CD14-positive monocyte (primary cell): ENCODE results near the gene HADH. TPM values are rescaled to one million over a fixed set of nuclear protein-coding genes. Genes with fewer than 3 reads are reported as not detected.
A peak's percentile ranks its signal among the peaks of the same experiment; 100 is the strongest.

Source experiments
- DNase-seq, 3 donors: peaks; one replicate each; pipeline ENCODE4 v3.0.0-alpha.2; 2011 to 2022
- H2AFZ ChIP-seq: 2 replicates; pipeline ENCODE4 v1.6.0; 2012; ENCODE audit warnings: mild to moderate bottlenecking, low read depth, low read length, inconsistent platforms; ENCODE audit not compliant: insufficient read depth, poor library complexity, severe bottlenecking
- H3K27ac ChIP-seq, 2 donors: 1 replicate in 1 of 2; 2 replicates in 1 of 2; pipeline ENCODE4 v1.5.1; 2012 to 2013; ENCODE audit warnings: low read length in 2 of 2, control low read depth in 1 of 2, inconsistent platforms in 1 of 2, low read depth in 1 of 2, mild to moderate bottlenecking in 1 of 2
- H3K27me3 ChIP-seq, 2 donors: one replicate each; pipeline versions ENCODE4 v1.6.0 to v1.6.1; 2011 to 2013; ENCODE audit warnings: low read length in 2 of 2; ENCODE audit not compliant: control insufficient read depth in 2 of 2, insufficient read depth in 2 of 2
- H3K36me3 ChIP-seq, 2 donors: replicated peaks in 1 of 2; 1 replicate in 1 of 2; 2 replicates in 1 of 2; pipeline versions ENCODE4 v1.5.1 to v1.6.1; 2012 to 2013; ENCODE audit warnings: low read length in 2 of 2, control low read depth in 1 of 2, inconsistent platforms in 1 of 2, mild to moderate bottlenecking in 1 of 2; ENCODE audit not compliant: insufficient read depth in 2 of 2, control insufficient read depth in 1 of 2
- H3K4me1 ChIP-seq, 2 donors: 1 replicate in 1 of 2; 2 replicates in 1 of 2; pipeline versions ENCODE4 v1.5.1 to v1.6.1; 2012 to 2013; ENCODE audit warnings: low read length in 2 of 2, control low read depth in 1 of 2, inconsistent platforms in 1 of 2, mild to moderate bottlenecking in 1 of 2, moderate library complexity in 1 of 2; ENCODE audit not compliant: insufficient read depth in 2 of 2, control insufficient read depth in 1 of 2
- H3K4me2 ChIP-seq: replicated peaks from 2 replicates; pipeline ENCODE3; 2012; ENCODE audit warnings: low read length, moderate library complexity, mild to moderate bottlenecking; ENCODE audit not compliant: poor library complexity, severe bottlenecking; ENCODE audit errors: extremely low read depth
- H3K4me3 ChIP-seq, 3 experiments: fragments of 200-600 bp in 1 of 3; sonication (generic) in 1 of 3; replicated peaks in 1 of 3; 1 replicate in 2 of 3; 2 replicates in 1 of 3; pipeline ENCODE4 v1.5.1; 2011 to 2013; ENCODE audit warnings: low read length in 3 of 3, mild to moderate bottlenecking in 3 of 3, control low read depth in 2 of 3, low read depth in 2 of 3, inconsistent platforms in 1 of 3, moderate library complexity in 1 of 3
- H3K79me2 ChIP-seq: 2 replicates; pipeline ENCODE4 v1.6.0; 2012; ENCODE audit warnings: mild to moderate bottlenecking, control low read depth, inconsistent platforms, low read length, moderate library complexity; ENCODE audit not compliant: insufficient read depth
- H3K9ac ChIP-seq: 2 replicates; pipeline ENCODE4 v1.6.0; 2017; ENCODE audit warnings: low read length, mild to moderate bottlenecking; ENCODE audit not compliant: insufficient read depth, poor library complexity, severe bottlenecking
- H3K9me3 ChIP-seq, 2 donors: replicated peaks in 1 of 2; 1 replicate in 1 of 2; 2 replicates in 1 of 2; pipeline versions ENCODE4 v1.5.1 to v1.6.1; 2012 to 2013; ENCODE audit warnings: low read length in 2 of 2, control low read depth in 1 of 2; ENCODE audit not compliant: control insufficient read depth in 1 of 2, insufficient read depth in 1 of 2
- H4K20me1 ChIP-seq: 2 replicates; pipeline ENCODE4 v1.6.0; 2012; ENCODE audit warnings: mild to moderate bottlenecking, low read length, control low read depth, moderate library complexity; ENCODE audit not compliant: insufficient read depth
- H3K27ac Mint-ChIP-seq, 7 donors: one replicate each; pipeline ENCODE4 v1.8.0; 2020; ENCODE audit warnings: mild to moderate bottlenecking in 7 of 7, mixed read lengths in 7 of 7, moderate library complexity in 6 of 7, inconsistent platforms in 2 of 7
- H3K27me3 Mint-ChIP-seq, 3 donors: one replicate each; pipeline ENCODE4 v1.8.0; 2021 to 2022; ENCODE audit warnings: low read depth in 3 of 3, mild to moderate bottlenecking in 3 of 3, mixed read lengths in 3 of 3, moderate library complexity in 3 of 3, inconsistent platforms in 1 of 3
- H3K36me3 Mint-ChIP-seq, 2 donors: one replicate each; pipeline ENCODE4 v1.8.0; 2020; ENCODE audit warnings: mixed read lengths in 2 of 2, inconsistent platforms in 1 of 2, mild to moderate bottlenecking in 1 of 2
- H3K4me1 Mint-ChIP-seq: one replicate; pipeline ENCODE4 v1.8.0; 2020; ENCODE audit warnings: mild to moderate bottlenecking, mixed read lengths
- H3K4me3 Mint-ChIP-seq, 2 donors: one replicate each; pipeline ENCODE4 v1.8.0; 2020; ENCODE audit warnings: mild to moderate bottlenecking in 2 of 2, mixed read lengths in 2 of 2, moderate library complexity in 1 of 2
- H3K9me3 Mint-ChIP-seq, 7 donors: one replicate each; pipeline ENCODE4 v1.8.0; 2020 to 2022; ENCODE audit warnings: mixed read lengths in 7 of 7, mild to moderate bottlenecking in 6 of 7, moderate library complexity in 6 of 7, inconsistent platforms in 2 of 7
- CTCF ChIP-seq: fragments of 200-600 bp; IDR thresholded peaks from one replicate; pipeline ENCODE4 v1.8.0; 2022; ENCODE audit warnings: antibody characterized with exemption, mild to moderate bottlenecking
- WGBS: methylation state at CpG from one replicate; pipeline ENCODE4 v1.1.5; 2013; ENCODE audit warnings: missing lambda C conversion rate; ENCODE audit not compliant: insufficient coverage; 5-methylcytosine and 5-hydroxymethylcytosine counted together
- intact Hi-C, 2 donors: fragments of 100-400 bp; cut with micrococcal nuclease; formaldehyde crosslinking; loops; one replicate each; pipeline versions ENCODE4 v1.15.0 to v1.15.1; 2023
- polyA plus RNA-seq, 3 donors: library from polyadenylated mRNA; depleted of rRNA in 1 of 3; unstranded in 2 of 3; stranded (reverse) in 1 of 3; fragments of 300-500 nt in 2 of 3; fragments of >200 nt in 1 of 3; fragmentation: Illumina TruSeq in 2 of 3; gene quantifications; 1 replicate in 2 of 3; 2 replicates in 1 of 3; pipeline ENCODE4 v1.2.3, GENCODE V29; 2012 to 2021

The HADH gene
- polyA plus RNA-seq, 3 donors = 8.4 to 19.4 (median 19.4) TPM

- TF ChIP-seq CTCF = no peak
- Histone ChIP-seq H3K9me3 (no peaks in the 10 kb centered on the region), H3K79me2 (no peaks in the 10 kb centered on the region), H3K27me3 (no peaks in the 10 kb centered on the region), H2AFZ (no peak overlapping the region), H3K27ac (no peak overlapping the region), H3K9ac (no peak overlapping the region), H3K4me1 (no peaks in the 10 kb centered on the region), H4K20me1 (no peaks in the 10 kb centered on the region), H3K4me3 (no peak overlapping the region), H3K4me2 (no peak overlapping the region), H3K36me3 (peaks cover 11 to 55% of the 10 kb centered on the region in 2 donors)
- no peak overlapping the region for H3K4me3 Mint-ChIP-seq
- peaks cover 47 to 48% of the 10 kb centered on the region in 2 donors for H3K36me3 Mint-ChIP-seq
- no peaks in the 10 kb centered on the region for H3K9me3 Mint-ChIP-seq
- intact Hi-C loops = no loop called here
- H3K27ac Mint-ChIP-seq = peak overlapping the region in 1 of 7 donors; percentile 42
- peaks cover 0 to 2% (median 0%) of the 10 kb centered on the region in 3 donors for H3K27me3 Mint-ChIP-seq
- 82% methylated on average over 8 of the region's 9 CpGs for WGBS
- H3K4me1 Mint-ChIP-seq = no peaks in the 10 kb centered on the region
- DNase-seq = no peak
Measured at GRCh38 chr4:108029016-108029720, 39.5 kb downstream of the HADH start.

GRCh38 chr4:108029731-108030130 lies 40.0 kb downstream of the HADH start:
- no peaks in the 10 kb centered on the region for H3K4me1 Mint-ChIP-seq
- Histone ChIP-seq H4K20me1 (no peaks in the 10 kb centered on the region), H3K27ac (no peak overlapping the region), H3K9me3 (no peaks in the 10 kb centered on the region), H3K4me2 (no peak overlapping the region), H3K27me3 (no peaks in the 10 kb centered on the region), H3K36me3 (peaks cover 11 to 55% of the 10 kb centered on the region in 2 donors), H2AFZ (no peak overlapping the region), H3K4me3 (no peak overlapping the region), H3K4me1 (no peaks in the 10 kb centered on the region), H3K79me2 (no peaks in the 10 kb centered on the region), H3K9ac (no peak overlapping the region)
- no peak for TF ChIP-seq CTCF
- peak overlapping the region in 1 of 7 donors; percentile 59 for H3K27ac Mint-ChIP-seq
- peaks cover 49 to 52% of the 10 kb centered on the region in 2 donors for H3K36me3 Mint-ChIP-seq
- WGBS = 78% methylated on average over 1 of the region's 5 CpGs
- H3K27me3 Mint-ChIP-seq = no peaks in the 10 kb centered on the region
- intact Hi-C loops = no loop called here
- H3K4me3 Mint-ChIP-seq = no peak overlapping the region
- H3K9me3 Mint-ChIP-seq = no peaks in the 10 kb centered on the region
- no peak for DNase-seq
